Superior temporal gyrus (tissue), 1 donor: ENCODE data around the gene NUPR1.
"Not testable (repeated sequence)": the region's sequence is repeated elsewhere in the genome, so short reads cannot be mapped to it uniquely, and the experiment has no call there.

Experiments
- DNase-seq: peaks from one replicate; pipeline ENCODE4 v3.0.0-alpha.2; 2016; ENCODE audit errors: extremely low spot score

The NUPR1 gene, protein sequence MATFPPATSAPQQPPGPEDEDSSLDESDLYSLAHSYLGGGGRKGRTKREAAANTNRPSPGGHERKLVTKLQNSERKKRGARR

DNA sequence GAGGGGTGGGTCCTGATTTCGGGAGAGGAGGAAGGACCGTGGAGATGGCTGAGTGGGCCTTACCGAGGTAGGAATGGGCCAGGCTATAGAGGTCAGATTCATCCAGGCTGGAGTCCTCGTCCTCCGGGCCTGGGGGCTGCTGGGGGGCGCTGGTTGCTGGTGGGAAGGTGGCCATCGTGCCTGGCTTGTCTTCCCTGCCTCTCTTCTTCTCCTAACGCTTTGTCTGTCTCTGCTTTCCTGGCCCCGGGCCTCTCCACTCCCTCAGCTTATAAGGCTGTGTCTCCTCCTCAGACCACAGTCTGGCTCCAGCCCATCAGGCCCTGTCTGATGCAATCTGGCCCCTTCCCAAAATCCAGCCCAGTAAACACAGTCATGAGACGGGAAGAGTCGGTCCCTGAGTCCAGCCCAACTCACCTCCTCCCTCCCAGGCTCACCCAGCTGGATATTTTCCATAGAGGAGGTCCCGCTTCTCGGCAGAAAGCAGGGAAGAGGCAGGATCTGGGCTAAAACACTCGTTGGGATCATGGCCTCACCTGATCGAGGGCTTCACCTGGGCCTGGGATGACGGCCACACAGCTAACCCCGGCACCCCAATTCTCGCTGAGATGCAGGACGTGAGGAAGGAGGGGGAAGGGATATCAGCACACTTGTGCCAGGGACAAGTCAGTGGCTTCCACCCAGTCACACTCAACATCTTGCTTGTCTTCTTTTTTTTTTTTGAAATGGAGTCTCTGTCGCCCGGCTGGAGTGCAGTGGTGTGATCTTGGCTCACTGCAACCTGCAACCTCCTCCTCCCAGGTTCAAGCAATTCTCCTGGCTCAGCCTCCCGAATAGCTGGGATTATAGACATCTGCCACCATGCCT is at the start of gene NUPR1:
Gene NUPR1 (minus strand): TSS at position 242 of the 864 bp plus-strand sequence. CDS start 67 bp downstream, at position 175.
- DNase-seq: peak; percentile 51

DNA sequence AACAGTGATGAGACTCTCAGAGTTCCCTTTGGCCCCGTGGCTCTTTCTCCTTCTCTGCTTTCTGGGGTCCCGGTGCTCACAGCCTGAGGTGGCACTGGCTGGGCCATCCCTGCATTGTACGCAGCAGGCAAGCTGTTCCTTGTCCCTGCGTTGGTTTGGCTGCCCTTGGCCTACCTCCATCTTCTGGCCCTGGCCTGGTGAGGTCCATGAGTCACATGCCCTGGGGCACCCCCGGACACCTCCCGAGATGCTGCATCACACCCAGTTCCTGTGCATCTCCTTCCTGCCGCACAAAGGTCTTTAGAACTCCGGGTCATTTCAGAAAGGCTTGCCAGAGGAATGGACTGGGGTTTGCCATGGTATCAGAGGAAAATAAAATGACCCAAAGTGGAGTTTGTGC is 48.6 kb upstream of the NUPR1 start:
- DNase-seq: no peak

DNA sequence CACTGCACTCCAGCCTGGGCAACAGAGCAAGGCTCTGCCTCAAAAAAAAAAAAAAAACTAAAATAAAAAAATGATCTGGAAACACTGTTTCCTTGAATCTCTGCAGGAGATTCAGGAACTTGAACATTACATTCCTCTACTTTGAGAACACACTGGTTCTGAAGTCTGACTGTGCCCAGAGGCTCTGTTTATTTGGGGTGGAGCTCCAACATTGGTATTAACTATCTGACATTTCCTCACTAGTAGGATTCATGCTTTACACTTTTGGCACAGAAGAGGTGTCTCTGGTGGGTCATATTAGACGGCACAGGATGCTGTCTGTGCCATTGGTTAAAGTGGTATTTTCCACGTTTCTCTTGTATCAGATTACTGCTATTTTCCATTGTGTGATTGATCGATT is 47.7 kb upstream of the NUPR1 start:
- DNase-seq: no peak

DNA sequence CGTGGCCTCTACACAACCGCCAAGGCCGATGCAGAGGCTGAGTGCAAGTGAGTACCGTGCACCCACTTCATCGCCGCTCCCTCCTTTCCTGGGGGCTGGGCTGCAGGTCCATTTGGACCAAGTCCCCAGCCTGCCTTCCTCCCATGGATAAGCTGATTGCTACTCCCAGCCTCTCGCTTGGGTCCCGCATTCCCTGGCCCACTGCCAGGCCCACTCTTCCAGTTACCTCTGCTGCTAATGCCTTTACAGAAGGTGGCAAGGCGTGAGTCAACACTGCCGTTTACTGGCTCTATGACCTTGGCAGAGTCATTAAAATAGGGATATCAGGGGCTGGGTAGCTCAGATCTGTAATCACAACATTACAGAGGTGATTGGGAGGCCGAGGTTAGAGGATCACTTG is 46.9 kb upstream of the NUPR1 start:
- no peak for DNase-seq

DNA sequence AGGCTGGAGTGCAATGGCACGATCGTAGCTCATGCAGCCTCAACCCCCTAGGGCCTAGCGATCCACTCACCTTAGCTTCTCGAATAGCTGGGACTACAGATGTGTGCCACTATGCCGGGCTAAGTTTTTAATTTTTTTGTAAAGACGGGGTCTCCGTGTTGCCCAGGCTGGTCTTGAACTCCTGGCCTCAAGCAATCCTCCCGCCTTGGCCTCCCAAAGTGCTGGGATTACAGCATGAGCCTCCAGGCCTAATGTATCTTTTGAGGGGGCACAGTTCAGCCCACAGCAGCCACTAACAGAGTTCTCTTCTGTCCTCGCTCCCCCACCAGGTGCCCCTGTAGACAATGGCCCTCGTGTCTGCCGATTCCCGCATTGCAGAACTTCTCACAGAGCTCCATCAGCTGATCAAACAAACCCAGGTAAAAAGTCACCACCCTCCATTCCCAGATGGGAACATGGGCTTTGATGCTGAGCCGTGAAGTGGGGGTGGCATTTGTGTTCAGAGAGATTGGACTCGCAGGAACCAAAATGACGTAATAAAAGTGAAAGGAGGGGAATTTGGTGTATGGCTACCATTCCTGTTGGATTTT is 42.0 kb upstream of the NUPR1 start:
- DNase-seq: no peak

DNA sequence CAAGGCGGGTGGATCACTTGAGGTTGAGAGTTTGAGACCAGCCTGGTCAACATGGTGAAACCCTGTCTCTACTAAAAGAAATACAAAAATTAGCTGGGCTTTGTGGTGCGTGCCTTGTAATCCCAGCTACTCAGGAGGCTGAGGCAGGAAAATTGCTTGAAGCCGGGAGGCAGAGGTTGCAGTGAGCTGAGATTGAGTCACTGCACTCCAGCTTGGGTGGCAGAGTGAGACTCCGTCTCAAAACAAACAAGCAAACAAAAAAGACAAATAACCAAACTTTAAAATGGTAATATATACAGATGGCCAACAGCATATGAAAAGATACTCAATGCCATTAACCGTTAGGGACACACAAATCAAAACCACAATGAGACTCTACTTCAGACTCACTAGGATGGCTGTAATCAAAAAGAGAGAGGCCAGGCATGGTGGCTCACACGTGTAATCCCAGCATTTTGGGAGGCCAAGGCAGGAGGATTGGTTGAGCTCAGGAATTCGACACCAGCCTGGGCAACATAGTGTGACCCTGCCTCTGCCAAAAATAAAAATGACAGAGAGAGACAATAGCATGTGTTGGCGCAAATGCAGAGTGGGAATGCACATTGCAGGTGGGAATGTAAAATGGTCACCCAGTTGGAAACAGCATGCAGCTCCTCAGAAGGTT is 36.8 kb upstream of the NUPR1 start:
- DNase-seq: no peak

DNA sequence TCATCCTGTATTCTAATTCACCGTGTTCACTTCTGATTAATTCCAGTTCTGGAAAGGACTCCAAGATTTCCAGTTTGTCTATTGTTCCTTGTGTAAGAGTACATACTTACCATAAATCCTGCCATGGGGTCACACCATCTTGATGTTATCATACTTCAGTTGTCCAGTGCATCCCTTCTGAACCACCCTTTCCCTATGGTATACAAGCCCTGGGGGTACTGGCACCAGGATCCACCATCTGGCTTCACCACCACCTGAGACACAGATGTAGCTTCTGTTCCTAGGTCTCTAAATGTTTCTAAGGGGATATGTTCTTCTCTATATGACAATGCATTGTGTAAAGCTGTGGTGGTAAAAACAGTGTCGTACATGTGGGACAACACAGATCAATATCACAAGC is 36.2 kb upstream of the NUPR1 start:
- no peak for DNase-seq

DNA sequence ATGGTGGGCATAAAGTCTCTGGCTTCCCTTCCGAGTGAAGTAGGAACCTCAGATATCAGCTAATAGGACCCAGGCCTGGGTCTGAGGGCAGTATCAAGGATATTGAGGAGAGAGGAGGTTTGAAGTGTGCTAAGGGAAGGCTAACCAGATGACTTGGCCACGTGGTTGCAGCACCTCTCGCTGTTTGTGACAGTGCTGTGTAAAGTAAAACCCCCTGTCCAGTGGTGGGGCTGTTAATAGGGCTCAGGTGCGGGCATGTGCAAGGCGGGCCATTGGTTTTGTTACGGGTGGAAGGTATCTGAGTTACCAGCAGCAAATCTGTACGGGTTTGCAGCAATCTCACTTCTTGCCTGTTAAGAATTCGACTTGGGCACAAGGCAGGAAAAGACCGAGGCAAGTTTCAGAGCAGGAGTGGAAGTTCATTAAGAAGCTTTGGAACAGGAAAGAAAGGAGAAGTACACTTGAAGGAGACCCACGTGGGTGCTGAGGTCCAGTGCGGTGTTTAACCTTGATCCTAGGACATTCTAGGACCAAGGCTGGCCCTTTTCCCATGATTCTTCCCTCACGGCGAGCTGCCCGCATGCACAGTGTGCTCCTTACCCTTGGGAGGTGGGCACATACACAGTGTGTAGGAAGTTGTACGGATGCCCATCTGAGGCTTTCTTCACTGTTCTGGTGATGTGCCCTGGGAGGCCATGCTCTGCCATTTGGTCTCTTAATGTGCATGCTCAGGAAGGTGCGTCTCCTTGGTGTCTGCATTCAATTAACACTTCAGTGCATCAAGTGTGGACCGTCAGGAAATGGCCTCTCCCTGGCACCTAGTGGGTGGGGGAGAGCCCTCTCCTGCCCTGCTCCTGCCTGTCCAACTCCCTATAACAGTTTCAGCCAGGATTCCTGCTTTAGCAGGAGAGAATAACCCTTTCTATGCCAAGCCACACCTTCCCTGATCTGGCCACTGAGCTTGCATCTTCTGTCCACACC is 35.3 kb upstream of the NUPR1 start:
- no peak for DNase-seq

DNA sequence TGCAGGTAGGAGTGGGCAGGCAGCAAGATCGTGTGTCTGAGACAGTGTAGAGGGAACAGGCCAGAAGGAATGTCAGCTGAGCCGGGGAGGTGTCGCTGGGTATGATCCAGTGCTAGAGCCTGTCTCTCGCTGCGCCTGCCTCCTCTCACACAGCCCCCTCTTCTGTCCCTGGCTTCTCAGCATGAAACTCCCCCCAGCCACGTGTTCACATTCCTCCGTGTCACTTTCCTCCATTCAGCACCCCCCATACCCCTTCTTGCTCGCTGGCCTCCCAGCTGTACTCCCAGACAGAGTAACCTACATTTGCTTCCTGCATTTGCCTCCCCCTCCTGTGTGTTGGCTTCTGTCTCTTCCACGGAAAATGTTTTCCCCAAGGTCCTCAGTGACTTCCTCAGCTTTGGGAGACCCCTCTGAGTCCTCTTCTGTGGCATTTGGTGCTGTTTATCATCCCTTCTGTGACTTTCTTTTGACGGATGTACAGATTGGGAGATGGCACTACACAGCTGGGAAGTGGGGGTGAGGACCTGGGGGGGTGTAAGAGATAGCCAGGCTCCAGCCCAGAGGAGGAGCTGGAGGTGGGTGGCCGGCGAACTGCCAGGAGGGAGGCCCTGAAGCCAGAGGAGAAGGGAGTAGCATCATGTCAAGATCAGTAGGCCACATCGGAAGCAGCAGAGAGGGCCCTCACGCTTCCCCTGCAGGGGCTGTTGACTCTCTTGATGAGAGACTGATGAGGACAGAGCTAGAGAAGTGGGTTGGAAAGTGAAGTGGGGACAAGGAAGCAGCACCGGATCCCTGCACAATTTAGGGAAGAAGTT is 34.1 kb upstream of the NUPR1 start:
- peak; percentile 30 for DNase-seq

DNA sequence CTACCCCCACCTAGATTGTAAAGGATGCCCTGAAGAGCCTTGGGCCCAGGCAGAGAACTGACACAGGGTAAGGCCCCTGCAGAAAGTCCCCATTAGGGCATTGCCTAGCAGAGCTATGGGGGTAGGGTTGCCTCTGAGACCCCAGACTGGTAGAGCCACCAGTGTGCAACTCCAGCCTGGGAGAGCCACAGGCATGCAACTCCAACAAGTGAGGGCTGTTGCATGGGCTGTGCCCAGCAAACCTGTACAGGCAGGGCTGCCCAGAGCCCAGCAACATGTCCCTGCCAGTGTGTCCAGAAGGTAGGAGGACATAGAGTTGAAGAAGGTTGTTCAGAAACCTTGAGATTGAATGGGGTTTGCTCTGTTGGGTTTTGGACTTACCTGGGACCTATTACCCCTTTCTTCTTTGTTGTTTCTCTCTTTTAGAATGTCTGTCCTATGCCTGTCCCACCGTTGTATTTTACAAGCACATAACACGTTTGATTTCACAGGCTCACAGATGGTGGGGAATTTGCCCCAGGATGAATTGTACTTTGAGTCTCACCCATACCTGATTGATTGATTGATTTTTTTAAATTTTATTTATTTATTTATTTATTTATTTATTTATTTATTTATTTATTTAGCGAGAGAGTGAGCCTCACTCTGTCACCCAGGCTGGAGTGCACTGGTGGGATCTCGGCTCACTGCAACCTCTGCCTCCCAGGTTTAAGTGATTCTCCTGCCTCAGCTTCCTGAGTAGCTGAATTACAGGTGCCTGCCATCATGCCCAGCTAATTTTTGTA is 31.4 kb upstream of the NUPR1 start:
- DNase-seq: no peak

DNA sequence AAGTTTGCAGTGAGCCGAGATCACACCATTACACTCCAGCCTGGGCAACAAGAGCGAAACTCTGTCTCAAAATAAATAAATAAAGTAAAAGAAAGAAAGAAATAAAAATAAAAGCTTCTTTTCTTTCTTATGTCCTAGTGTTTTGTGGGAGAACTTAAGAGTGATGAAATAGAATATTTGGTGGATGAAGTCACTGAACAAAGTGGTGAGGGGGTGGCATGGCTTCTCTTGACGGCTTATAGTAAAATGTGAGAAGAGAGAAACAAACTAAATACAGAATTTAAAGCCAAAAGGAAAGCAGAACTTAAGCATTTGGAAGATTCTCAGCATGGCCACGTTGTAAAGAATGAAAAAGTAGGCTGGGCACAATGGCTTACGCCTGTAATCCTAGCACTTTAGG is 30.2 kb upstream of the NUPR1 start:
- DNase-seq: no peak

DNA sequence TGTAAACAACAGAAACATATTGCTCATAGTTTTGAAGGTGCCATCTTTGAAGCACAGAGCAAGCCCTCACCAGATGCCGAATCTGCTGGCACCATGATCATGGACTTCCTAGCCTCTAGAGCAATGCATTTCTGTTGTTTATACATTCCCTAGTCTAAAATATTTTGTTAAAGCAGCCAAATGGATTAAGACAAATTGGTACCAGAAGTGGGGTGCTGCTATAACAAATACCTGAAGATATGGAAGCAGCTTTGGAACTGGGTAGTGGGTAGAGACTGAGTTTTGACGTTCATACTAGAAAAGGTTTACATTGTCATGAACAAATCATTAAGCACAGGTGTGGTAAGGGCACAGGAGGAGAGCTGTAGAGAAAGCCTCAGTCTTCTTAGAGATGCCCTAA is 28.5 kb upstream of the NUPR1 start:
- DNase-seq: no peak

DNA sequence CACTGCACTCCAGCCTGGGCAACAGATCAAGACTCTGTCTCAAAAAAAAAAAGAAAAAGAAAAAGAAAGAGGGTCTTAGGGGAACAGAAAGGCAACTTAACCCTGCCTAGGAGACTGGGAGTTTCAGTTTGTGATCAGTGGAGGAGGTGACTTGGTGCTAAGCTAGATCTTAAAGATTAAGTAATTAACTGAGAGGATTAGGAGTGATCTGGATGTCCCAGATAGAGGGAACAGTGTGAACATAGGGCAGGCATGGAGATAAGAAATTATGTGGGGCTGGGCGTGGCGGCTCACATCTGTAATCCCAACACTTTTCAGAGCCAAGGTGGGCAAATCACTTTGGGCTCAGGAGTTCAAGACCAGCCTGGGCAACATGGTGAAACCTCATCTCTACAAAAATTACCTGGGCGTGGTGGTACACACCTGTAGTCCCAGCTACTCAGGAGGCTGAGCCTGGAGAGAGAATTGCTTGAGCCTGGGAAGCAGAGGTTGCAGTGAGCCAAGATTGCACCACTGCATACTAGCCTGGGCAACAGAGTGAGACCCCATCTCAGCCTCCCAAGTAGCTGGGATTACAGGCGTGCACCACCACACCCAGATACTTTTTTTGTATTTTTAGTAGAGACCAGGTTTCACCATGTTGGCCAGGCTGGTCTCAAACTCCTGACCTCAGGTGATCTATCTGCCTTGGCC is 27.6 kb upstream of the NUPR1 start:
- DNase-seq: not testable (repeated sequence)

DNA sequence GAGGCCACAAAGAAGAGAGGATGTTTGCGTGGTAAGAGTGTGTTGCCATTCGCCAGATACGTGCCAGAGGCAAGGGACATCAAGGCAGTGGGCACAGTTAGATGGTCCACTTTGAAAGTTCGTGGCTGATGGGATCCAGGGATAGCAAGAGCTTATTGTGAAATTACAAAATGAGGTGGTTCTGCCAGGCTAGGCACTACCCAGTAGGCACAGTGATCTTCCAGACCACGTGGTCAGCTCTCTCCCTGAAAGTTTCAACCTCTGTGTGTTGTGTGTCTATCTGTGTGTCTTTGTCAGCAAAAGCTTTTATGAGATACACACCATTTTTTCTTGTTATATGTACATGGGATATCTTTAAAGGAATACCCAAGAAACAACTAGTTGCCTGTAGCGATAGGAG is 24.4 kb upstream of the NUPR1 start:
- DNase-seq: no peak

DNA sequence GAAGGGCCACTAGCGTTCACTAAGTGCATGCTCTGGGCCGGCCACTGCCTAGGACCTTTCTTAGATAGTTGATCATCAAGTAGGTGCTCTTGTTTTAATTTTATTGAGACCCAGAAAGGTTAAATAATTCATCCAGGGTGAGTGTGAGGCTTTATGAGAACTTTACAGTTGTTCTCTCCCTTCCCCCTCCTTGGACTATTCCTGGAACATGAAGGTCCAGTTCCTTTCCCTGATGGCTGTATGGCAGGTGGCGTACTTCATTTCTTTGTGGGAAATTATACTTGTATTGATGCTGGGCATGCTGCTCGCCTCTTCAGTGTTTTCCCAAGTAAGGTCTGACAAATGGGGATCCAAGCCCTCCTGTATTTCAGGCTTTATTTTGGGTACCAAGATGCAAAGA is 23.4 kb upstream of the NUPR1 start:
- DNase-seq: no peak

DNA sequence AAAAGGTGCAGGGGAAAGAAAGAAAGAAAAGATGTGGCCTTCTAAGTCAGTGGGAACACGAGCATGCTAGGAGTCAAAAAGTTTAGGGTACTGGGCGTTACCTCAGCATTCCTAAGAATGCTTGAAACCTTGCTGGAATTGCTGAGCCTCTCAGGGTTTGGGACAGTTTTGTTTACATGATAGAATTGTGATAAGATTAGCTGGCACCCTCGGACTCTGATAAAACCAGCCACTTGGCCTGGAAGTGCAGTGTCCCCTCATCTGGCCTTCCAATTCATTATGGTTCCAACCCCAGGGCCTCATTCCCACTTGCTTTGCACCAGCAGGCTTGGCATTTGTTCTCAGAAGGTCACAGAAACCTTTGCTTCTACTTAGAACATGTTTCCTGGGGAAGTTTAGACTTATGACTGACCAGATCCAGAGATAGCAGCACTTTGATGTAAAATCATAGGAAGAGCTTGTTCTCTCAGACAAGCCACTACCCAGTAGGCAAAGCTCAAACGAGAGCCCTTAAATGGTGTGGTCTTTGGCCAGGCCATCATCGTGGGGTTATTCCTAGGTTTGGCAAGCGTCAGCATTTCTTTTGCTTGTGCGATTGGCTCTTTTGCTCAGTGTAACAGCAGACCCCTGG is 22.9 kb upstream of the NUPR1 start:
- no peak for DNase-seq

DNA sequence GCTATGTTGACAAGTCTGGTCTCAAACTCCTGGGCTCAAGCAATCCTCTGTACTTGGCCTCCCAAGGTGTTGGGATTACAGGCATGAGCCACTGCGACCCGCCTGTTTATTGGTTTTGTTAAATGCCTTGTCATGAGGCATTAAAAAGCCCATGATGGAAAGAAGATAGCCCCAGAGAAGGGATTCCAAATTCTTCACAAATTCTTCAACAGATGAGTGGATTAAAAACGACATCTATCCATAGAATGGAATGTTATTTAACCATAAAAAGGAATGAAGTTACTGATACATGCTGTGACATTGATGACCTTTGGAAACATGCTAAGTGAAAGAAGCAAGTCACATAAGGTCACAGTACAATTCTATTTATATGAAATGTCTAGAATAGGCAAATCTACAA is 19.7 kb upstream of the NUPR1 start:
- DNase-seq: no peak

DNA sequence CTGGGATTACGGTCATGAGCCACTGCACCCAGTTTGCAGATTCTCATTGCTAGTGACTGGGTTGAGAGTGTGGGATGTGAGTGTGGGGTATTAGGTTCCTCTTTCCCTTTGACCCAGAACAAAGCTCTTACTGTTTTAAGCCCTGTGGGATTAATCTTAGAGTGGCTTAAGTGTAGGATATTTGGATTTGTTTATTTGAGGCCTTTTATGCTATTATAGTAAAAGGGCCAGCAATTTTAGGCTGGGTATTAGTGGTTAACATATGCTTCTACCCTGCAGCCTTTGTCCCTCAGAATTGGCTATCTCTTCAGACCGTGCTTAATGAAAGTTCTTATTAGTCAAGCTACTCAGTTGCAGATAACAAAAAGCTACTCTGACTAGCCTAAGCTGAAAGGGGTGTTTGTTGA is 18.1 kb upstream of the NUPR1 start:
- no peak for DNase-seq

DNA sequence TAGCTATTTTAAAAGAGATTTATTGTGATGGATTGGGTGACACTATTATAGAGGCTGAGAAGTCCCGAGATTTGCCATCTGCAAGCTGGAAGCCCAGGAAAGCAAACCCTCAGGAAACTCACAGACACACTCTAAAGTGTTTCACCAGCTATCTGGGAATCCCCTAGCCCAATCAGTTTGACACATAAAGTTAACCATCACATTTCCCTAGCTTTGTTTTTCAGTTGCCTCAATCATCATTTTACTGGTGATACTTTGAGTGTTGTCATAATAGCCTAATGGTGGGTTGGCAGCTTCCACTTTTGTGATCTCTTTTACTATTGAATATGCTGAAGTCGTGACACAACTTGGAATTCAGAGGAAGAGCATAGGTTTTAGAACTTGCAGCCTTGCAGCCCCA is 16.8 kb upstream of the NUPR1 start:
- DNase-seq: no peak
